ENCODE measurements around the gene RAPGEFL1.
"Not testable (repeated sequence)": the region's sequence is repeated elsewhere in the genome, so short reads cannot be mapped to it uniquely, and the experiment has no call there.

RAPGEFL1 gene

DNA sequence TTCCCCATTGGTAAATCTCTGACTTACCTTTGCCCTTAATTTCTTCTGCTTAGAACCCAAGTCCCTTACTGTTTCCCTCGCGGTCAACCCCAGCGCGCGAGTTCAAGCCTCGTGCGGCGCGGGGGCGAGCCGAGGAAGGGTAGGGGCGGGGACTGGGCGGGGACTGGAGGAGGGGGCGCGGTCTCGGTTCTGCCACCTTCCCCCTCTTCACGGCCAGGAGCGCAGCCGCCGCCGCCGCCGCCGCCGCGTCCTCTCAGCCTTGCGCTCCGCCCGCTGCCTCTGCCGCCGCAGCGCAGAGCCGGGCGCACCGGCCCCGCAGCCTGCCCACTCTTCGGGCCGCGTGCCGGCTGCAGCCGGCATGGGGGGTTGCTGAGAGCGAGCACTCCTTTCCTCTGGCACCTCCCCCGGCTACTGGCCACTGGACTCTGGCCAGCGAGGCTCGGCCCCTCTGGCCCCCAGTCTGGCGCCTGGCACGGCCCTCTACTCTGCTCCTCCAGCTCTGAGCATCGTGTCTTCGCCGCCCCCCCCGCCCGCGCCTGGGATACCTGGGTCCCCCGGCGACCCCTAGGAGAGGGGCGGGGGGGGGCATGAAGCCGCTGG lies at the start of gene RAPGEFL1:
TSS of gene RAPGEFL1 (plus strand) at position 196 of the 600 bp plus-strand sequence. CDS start at position 588, 392 bp downstream.
- DNase-seq: no peak

DNA sequence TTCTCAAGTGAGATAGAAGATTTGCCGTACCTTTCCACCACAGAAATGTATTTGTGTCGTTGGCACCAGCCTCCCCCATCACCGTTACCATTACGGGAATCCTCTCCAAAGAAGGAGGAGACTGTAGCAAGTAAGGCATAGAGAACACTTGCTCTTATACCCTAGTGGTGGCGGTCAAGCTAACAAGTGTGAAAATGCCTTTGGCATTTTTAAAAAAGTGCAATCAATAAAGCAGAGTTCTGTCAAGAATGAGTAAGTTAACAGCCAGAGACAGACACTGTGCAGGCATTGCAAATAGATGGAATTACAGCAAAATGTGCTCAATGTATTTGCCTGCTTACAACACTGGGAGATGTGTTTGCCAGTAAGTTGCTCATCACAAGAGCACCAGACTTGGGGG lies 47.8 kb upstream of the RAPGEFL1 start:
- no peak for DNase-seq

DNA sequence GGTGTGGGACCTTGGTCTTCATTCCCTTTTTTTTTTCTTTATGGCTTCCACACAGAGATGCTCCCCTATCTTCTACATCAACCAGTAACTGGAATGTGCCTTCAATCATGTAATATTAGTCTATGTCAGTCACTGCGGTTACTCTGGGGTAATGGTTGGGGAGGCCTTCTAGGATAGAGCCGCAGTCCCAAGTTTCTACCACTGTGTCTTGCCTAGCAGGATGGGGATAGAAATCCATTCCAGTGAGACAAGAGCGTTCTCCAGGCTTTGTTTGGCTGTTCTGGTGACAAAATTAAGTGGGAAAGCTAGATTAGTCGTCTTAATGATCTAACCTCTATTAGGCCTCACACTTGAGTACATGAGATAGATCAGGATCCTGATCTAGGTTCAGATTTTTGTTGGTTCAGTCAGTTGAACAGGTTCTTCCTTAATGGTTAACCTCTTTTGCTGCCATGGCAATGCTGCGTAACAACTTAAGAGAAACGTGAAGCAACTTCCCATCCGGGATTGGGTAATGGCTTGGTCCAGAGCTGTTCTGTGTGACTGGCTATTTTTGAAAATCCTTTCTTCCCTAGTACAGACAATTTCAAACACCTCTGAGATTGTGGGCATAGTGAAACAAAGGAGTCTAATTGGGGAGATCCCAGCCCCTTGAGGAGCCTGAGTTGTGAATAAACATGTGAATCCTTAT lies 46.8 kb upstream of the RAPGEFL1 start:
- no peak for DNase-seq

DNA sequence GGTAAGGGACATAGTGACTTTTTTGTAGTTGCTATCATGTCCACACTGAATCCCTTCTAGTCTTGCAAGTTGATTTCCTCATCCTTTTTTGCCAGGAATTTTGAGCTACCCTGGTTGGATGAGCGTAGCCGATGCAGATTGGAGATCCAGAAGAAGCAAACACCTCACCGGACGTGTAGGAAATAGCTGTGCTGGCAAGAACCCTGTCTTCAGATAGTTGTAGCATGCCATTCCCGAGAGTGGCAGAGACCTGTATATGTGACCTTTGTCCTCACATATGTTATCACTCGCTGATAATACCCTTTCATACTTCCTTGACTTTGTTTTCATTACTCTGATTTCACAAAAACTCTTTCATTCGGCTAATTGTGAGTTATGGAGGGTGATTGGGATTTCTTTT lies 43.1 kb upstream of the RAPGEFL1 start:
- no peak for DNase-seq

DNA sequence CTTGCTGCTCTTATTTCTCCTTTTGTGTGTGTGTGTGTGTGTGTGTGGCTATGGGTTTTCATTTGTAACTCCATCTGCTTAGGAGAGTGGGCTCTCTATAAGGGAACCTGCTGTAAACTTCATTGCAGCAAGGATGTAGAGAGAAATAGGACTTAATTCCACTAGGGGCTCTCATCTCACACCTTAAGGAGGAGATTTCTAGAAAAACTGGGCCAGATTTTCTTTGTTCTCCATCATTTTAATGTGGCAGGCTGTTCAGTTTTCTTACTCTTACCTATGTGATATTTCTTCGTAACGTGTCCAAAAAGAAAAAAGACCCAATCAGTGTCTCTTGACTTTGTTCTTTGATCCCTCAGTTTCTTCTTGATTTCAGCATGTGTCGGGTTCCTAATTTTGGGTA lies 41.5 kb upstream of the RAPGEFL1 start:
- no peak for DNase-seq

DNA sequence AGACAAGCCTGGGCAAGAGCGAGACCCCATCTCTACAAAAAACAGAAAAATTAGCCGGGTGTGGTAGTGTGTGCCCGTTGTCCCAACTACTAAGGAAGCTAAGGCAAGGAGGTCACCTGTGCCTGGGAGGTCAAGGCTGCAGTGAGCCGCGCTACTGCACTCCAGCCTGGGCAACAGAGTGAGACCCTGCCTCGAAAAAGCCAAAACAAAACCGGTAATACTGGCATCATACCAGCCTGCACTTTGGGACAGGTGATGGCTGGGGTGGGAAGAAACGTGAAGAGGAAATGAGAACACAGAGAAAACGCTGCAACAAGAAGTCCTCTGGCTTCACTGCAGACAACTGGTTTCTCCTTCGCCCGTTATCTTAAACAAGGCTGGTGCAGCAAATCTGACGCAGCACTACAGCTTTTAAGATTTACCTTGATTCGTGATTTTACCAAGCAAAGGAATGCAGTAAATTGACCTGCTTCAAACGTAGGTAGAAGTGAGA lies 37.7 kb upstream of the RAPGEFL1 start:
- no peak for DNase-seq

GRCh38 chr17:40143166-40143565 lies 34.1 kb upstream of the RAPGEFL1 start:
- DNase-seq: not testable (repeated sequence)

GRCh38 chr17:40145476-40145875 lies 31.8 kb upstream of the RAPGEFL1 start:
- no peak for DNase-seq

- DNase-seq: no peak
Observed at GRCh38 chr17:40148527-40148926, 28.7 kb upstream of the RAPGEFL1 start.

DNA sequence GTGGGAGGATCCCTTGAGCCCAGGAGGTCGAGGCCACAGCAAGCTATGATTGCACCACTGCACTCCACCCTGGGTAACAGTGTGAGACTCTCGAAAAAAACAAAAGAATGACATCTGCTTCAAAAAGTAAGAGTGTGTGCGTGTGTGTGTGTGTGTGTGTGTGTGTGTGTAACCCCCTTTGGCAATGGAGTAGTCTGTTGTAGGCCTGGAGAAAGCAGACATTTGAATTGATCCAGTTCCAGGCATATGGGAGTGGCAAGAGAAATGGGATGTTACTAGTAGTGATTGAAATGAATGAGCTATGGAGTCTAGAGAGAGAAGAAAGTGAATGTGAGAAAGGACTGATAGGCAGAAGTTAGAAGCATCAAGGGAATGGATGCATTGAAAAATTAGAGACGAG lies 27.0 kb upstream of the RAPGEFL1 start:
- no peak for DNase-seq

- DNase-seq: no peak
Observed at GRCh38 chr17:40151414-40151963, 25.8 kb upstream of the RAPGEFL1 start.

DNA sequence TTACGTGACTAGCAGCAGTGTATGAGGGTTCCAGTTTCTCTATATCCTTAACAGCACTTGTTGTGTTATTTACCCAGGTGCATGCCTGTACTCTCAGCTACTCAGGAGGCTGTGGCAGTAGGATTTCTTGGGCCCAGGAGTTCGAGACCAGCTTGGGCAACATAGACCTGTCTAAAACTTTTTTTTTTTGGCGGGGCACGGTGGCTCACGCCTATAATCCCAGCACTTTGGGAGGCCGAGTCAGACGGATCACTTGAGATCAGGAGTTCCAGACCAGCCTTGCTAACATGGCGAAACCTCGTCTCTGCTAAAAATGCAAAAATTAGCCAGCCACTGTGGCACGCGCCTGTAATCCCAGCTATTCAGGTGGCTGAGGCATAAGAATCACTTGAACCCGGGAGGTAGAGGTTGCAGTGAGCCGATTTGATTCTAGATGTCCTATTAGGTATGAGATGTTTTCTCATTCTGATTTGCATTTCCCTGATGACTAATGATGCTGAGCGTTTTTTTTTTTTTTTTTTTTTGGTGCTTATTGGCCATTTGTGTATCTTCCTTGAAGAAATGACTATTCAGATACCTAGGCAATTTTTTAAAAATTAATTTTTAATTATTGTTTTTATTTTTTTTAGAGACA lies 23.6 kb upstream of the RAPGEFL1 start:
- no peak for DNase-seq

GRCh38 chr17:40157973-40158372 lies 19.3 kb upstream of the RAPGEFL1 start:
- DNase-seq: no peak

GRCh38 chr17:40158438-40159013 lies 18.7 kb upstream of the RAPGEFL1 start:
- DNase-seq: no peak

DNA sequence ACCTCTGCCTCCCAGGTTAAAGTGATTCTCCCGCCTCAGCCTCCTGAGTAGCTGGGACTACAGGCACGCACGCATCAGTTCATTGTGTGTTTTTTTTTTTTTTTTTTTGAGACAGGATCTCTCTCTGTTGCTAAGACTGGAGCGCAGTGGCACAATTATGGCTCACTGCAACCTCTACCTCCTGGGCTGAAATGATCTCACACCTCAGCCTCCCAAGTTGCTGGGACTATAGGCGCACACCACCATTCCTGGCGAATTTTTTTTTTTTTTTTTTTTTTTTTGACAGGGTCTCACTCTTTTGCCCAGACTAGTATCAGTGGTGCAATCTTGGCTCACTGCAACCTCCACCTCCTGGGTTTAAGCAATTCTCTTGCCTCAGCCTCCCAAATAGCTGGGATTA lies 17.8 kb upstream of the RAPGEFL1 start:
- no peak for DNase-seq

- no peak for DNase-seq
Observed at GRCh38 chr17:40167685-40168261, 9.5 kb upstream of the RAPGEFL1 start.

- no peak for DNase-seq
Observed at GRCh38 chr17:40168262-40168832, 8.9 kb upstream of the RAPGEFL1 start.

- no peak for DNase-seq
Observed at GRCh38 chr17:40170325-40170724, 6.9 kb upstream of the RAPGEFL1 start.

GRCh38 chr17:40171750-40172149 lies 5.5 kb upstream of the RAPGEFL1 start:
- no peak for DNase-seq

DNA sequence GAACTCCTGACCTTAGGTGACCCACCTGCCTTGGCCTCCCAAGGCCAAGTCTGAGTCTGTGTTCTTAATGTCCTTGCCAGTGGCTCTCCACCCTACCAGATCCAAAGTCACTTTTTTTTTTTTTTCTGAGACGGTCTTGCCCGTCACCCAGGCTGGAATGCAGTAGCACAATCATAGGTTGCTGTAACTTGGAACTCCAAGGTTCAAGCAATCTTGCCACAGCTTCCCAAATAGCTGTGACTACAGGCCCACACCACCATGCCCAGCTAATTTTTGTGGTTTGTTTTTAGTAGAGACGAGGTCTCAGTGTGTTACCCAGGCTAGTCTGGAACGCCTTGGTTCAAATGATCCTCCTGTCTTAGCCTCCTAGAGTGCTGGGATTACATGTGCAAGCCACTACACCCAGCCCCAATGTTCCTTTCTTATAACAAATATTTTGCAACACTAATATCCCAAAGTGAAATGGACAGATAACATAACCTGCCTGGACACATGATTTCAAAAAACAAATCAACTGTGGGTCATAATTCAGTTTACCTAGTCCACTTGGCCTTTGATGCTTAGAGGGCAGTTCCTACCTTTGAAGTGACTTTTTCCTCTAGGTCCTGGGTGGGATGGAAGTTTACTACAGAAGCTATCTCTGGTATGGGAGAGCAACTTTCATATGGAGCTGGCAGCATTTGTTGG lies 4.0 kb upstream of the RAPGEFL1 start:
- DNase-seq: no peak

DNA sequence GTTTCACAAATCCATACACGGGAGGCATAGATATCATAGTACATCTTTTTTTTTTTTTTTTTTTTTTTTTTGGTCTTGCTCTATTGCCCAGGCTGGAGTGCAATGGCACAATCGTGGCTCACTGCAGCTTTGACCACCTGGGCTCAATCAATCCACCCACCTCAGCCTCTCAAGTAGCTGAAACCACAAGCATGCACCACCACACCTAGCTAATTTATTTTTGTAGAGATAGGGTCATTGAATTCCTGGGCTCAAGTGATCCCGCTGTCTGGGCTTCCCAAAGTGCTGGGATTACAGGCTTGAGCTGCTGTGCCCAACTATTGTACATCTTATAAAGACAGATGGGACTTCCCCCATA lies 3.5 kb upstream of the RAPGEFL1 start:
- DNase-seq: no peak

DNA sequence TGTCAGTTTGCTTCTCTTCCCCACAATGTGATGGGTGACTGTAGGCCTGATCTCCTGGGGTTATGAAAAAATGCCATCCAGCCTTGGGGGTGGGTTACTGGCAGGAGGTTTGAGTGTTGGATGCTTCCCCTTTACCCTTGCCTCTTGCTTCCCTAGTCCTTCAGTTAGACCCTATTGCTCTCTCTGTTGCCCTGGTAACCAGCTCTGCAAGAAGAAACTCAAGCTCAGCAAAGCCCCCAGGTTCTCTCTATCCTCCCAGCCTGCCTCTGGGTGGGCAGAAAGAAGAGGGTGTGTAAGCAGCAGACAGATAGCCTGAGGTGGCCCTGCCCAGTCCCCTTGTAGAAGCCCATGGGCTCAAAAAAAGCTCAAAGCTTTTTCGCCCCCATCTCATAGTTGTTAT lies 2.8 kb upstream of the RAPGEFL1 start:
- DNase-seq: no peak
